SK-N-SH (cell line): ENCODE results near the gene LRIG1. TPM values are rescaled to one million over a fixed set of nuclear protein-coding genes. Genes with fewer than 3 reads are reported as not detected.

Experiments
- CTCF ChIA-PET: fragments of 300-600, 350-600 bp; formaldehyde crosslinking; extraction: SDS; loops from one replicate; lab custom pipeline; 2021; lab: Yijun Ruan, JAX
- POLR2A ChIA-PET: fragments of 350-600 bp; sonication (Branson Sonifier 250); formaldehyde crosslinking; extraction: SDS; loops from one replicate; lab custom pipeline; 2020; ENCODE audit warnings: antibody characterized with exemption, inconsistent platforms; lab: Yijun Ruan, JAX
- DNase-seq: peaks from one replicate; pipeline ENCODE4 v3.0.0; 2012
- H2AFZ ChIP-seq: fragments of 200-600 bp; sonication (generic); 2 replicates; pipeline ENCODE4 v1.8.1; 2016; ENCODE audit warnings: antibody characterized with exemption, mild to moderate bottlenecking, low read depth
- H3F3A ChIP-seq: fragments of 200-600 bp; sonication (generic); replicated peaks from 2 replicates; pipeline ENCODE3; 2016; ENCODE audit warnings: antibody characterized with exemption, mild to moderate bottlenecking; ENCODE audit not compliant: insufficient read depth
- H3K27ac ChIP-seq, 2 experiments: fragments of 200-500 bp in 1 of 2; fragments of 200-600 bp in 1 of 2; sonication (Bioruptor generic) in 1 of 2; sonication (generic), shearing (Covaris generic) in 1 of 2; 2 replicates each; pipeline versions ENCODE4 v1.5.1 to v1.6.1; 2014 to 2016; ENCODE audit warnings: low read depth in 2 of 2, inconsistent platforms in 1 of 2, low read length in 1 of 2, mild to moderate bottlenecking in 1 of 2, mixed read lengths in 1 of 2
- H3K27me3 ChIP-seq: fragments of 200-600 bp; sonication (generic), shearing (Covaris generic); 2 replicates; pipeline ENCODE4 v1.6.1; 2016; ENCODE audit warnings: mixed run types; ENCODE audit not compliant: insufficient read depth
- H3K36me3 ChIP-seq, 2 experiments: fragments of 200-500 bp in 1 of 2; fragments of 200-600 bp in 1 of 2; sonication (Bioruptor generic) in 1 of 2; sonication (generic) in 1 of 2; replicated peaks in 1 of 2; 2 replicates each; pipeline versions ENCODE3 to v1.5.1; 2014 to 2016; ENCODE audit warnings: low read length in 1 of 2, mild to moderate bottlenecking in 1 of 2; ENCODE audit not compliant: insufficient read depth in 2 of 2, control insufficient read depth in 1 of 2
- H3K4me1 ChIP-seq, 2 experiments: fragments of 200-500 bp in 1 of 2; fragments of 200-600 bp in 1 of 2; sonication (Bioruptor generic) in 1 of 2; sonication (generic), shearing (Covaris generic) in 1 of 2; 2 replicates each; pipeline versions ENCODE4 v1.5.1 to v1.6.1; 2014 to 2016; ENCODE audit warnings: low read depth in 1 of 2, low read length in 1 of 2, mixed run types in 1 of 2; ENCODE audit not compliant: insufficient read depth in 2 of 2, control insufficient read depth in 1 of 2
- H3K4me2 ChIP-seq: fragments of 200-600 bp; sonication (generic), shearing (Covaris generic); 2 replicates; pipeline ENCODE4 v1.6.1; 2017; ENCODE audit warnings: mixed run types
- H3K4me3 ChIP-seq, 2 experiments: fragments of 200-500 bp in 1 of 2; fragments of 200-600 bp in 1 of 2; sonication (Bioruptor generic) in 1 of 2; sonication (generic), shearing (Covaris generic) in 1 of 2; 2 replicates each; pipeline versions ENCODE4 v1.5.1 to v1.8.1; 2014 to 2016; ENCODE audit warnings: low read depth in 2 of 2, inconsistent platforms in 1 of 2, low read length in 1 of 2, mild to moderate bottlenecking in 1 of 2, mixed read lengths in 1 of 2, moderate library complexity in 1 of 2
- H3K79me2 ChIP-seq: fragments of 200-600 bp; sonication (generic); 2 replicates; pipeline ENCODE4 v1.8.1; 2017; ENCODE audit warnings: mild to moderate bottlenecking; ENCODE audit not compliant: insufficient read depth
- H3K9ac ChIP-seq: fragments of 200-600 bp; sonication (generic); 2 replicates; pipeline ENCODE4 v1.6.1; 2017; ENCODE audit warnings: mixed run types
- H3K9me2 ChIP-seq: fragments of 200-600 bp; sonication (generic); 2 replicates; pipeline ENCODE4 v1.6.1; 2017; ENCODE audit warnings: mixed run types
- H3K9me3 ChIP-seq: fragments of 200-600 bp; sonication (generic); 2 replicates; pipeline ENCODE4 v1.6.1; 2017; ENCODE audit warnings: mixed run types, mild to moderate bottlenecking, moderate library complexity
- H4K20me1 ChIP-seq: fragments of 200-600 bp; sonication (generic); 2 replicates; pipeline ENCODE4 v1.6.1; 2017; ENCODE audit warnings: mild to moderate bottlenecking, mixed run types; ENCODE audit not compliant: insufficient read depth
- CHD2 ChIP-seq: fragments of 150-350 bp; IDR thresholded peaks from 2 replicates; pipeline ENCODE4 v1.6.1; 2018; ENCODE audit warnings: low read length; ENCODE audit not compliant: partially characterized antibody
- FOSL2 ChIP-seq: IDR thresholded peaks from 2 replicates; pipeline ENCODE4 v1.4.0; 2012; ENCODE audit warnings: low read depth, mild to moderate bottlenecking, moderate library complexity, borderline replicate concordance
- FOXJ3 ChIP-seq: sonication (generic); formaldehyde crosslinking; IDR thresholded peaks from 2 replicates; pipeline ENCODE4 v1.5.1; 2020; ENCODE audit warnings: mild to moderate bottlenecking, missing genetic modification reagents
- GABPA ChIP-seq: IDR thresholded peaks from 2 replicates; pipeline ENCODE4 v1.4.0; 2012; ENCODE audit warnings: low read depth, mild to moderate bottlenecking
- IRF3 ChIP-seq: fragments of 150-350 bp; IDR thresholded peaks from 2 replicates; pipeline ENCODE4 v1.6.1; 2016; ENCODE audit warnings: mild to moderate bottlenecking, low read depth, low read length
- MAX ChIP-seq: IDR thresholded peaks from 2 replicates; pipeline ENCODE4 v1.4.0; 2012; ENCODE audit warnings: low read depth
- MEF2A ChIP-seq: IDR thresholded peaks from 2 replicates; pipeline ENCODE4 v1.4.0; 2012; ENCODE audit warnings: low read depth, borderline replicate concordance
- MXI1 ChIP-seq: IDR thresholded peaks from 2 replicates; pipeline ENCODE4 v1.6.1; 2012; ENCODE audit warnings: mild to moderate bottlenecking, low read depth, low read length, improper control_type of control experiment
- NFIC ChIP-seq: IDR thresholded peaks from 2 replicates; pipeline ENCODE4 v1.4.0; 2012; ENCODE audit warnings: borderline replicate concordance
- PBX3 ChIP-seq: IDR thresholded peaks from 2 replicates; pipeline ENCODE4; 2012
- POLR2AphosphoS5 ChIP-seq: IDR thresholded peaks from 2 replicates; pipeline ENCODE4 v1.6.1; 2012; ENCODE audit warnings: low read depth, low read length
- RAD21 ChIP-seq: IDR thresholded peaks from 2 replicates; pipeline ENCODE4 v1.6.1; 2012; ENCODE audit warnings: mild to moderate bottlenecking, low read length
- RCOR1 ChIP-seq: fragments of 150-350 bp; IDR thresholded peaks from 2 replicates; pipeline ENCODE4 v1.6.1; 2017; ENCODE audit warnings: antibody characterized with exemption, low read length
- RXRA ChIP-seq: IDR thresholded peaks from 2 replicates; pipeline ENCODE4 v1.4.0; 2012; ENCODE audit warnings: low read depth, mild to moderate bottlenecking, borderline replicate concordance
- SIN3A ChIP-seq: IDR thresholded peaks from 2 replicates; pipeline ENCODE4 v1.6.1; 2012; ENCODE audit warnings: low read depth, mild to moderate bottlenecking, low read length, moderate library complexity, borderline replicate concordance
- SMC3 ChIP-seq: IDR thresholded peaks from 2 replicates; pipeline ENCODE4 v1.6.1; 2012; ENCODE audit warnings: low read depth, low read length, improper control_type of control experiment
- TAF1 ChIP-seq: IDR thresholded peaks from 2 replicates; pipeline ENCODE4 v1.6.1; 2012; ENCODE audit warnings: low read depth, mild to moderate bottlenecking, low read length, moderate library complexity, borderline replicate concordance
- TCF12 ChIP-seq: IDR thresholded peaks from 2 replicates; pipeline ENCODE4 v1.4.0; 2012
- TEAD4 ChIP-seq: IDR thresholded peaks from 2 replicates; pipeline ENCODE4 v1.4.0; 2012; ENCODE audit warnings: mild to moderate bottlenecking, borderline replicate concordance; ENCODE audit not compliant: insufficient read depth
- USF1 ChIP-seq: IDR thresholded peaks from 2 replicates; pipeline ENCODE4 v1.4.0; 2012; ENCODE audit warnings: low read depth, borderline replicate concordance
- YY1 ChIP-seq: IDR thresholded peaks from 2 replicates; pipeline ENCODE4 v1.4.0; 2012; ENCODE audit warnings: low read depth, mild to moderate bottlenecking
- WGBS: methylation state at CpG from one replicate; pipeline ENCODE4 v1.1.6; 2017; ENCODE audit warnings: low lambda C conversion rate; 5-methylcytosine and 5-hydroxymethylcytosine counted together
- polyA plus RNA-seq, 3 experiments: library from polyadenylated mRNA; depleted of rRNA; stranded (reverse); fragments of >200 nt; gene quantifications; 2 replicates each; pipeline ENCODE4 v1.2.3, GENCODE V29; 2012
- TF ChIP-seq, protein P1 (sequence below): fragments of 150-350 bp; IDR thresholded peaks from 2 replicates; pipeline ENCODE4 v1.6.1; 2017; ENCODE audit warnings: antibody characterized with exemption, low read length, low read depth, borderline replicate concordance

LRIG1 gene
- polyA plus RNA-seq, 1 of the 3 experiments (the other 2 are of a cell fraction): 1.7 TPM

- TF ChIP-seq TAF1: no peak
Measured at GRCh38 chr3:66534304-66534845, 33.6 kb upstream of the LRIG1 start (continued).

GRCh38 chr3:66532613-66533012 lies 31.8 kb upstream of the LRIG1 start:
- H3K79me2 ChIP-seq: no peaks in the 10 kb centered on the region
- TF ChIP-seq MAX: no peak
- TF ChIP-seq NFIC: no peak
- no peak for TF ChIP-seq TEAD4
- no peak for TF ChIP-seq USF1
- TF ChIP-seq CHD2: no peak
- no peak for TF ChIP-seq TAF1
- TF ChIP-seq FOSL2: no peak
- no peak for TF ChIP-seq RCOR1
- TF ChIP-seq YY1: no peak
- TF ChIP-seq MXI1: no peak
- TF ChIP-seq, protein P1, sequence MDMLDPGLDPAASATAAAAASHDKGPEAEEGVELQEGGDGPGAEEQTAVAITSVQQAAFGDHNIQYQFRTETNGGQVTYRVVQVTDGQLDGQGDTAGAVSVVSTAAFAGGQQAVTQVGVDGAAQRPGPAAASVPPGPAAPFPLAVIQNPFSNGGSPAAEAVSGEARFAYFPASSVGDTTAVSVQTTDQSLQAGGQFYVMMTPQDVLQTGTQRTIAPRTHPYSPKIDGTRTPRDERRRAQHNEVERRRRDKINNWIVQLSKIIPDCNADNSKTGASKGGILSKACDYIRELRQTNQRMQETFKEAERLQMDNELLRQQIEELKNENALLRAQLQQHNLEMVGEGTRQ: no peak
- TF ChIP-seq RXRA: no peak
- no peak for TF ChIP-seq GABPA
- TF ChIP-seq RAD21: no peak
- no peak for TF ChIP-seq TCF12
- TF ChIP-seq, all 33 proteins: peak for 0
- H3K4me2 ChIP-seq: no peak overlapping the region
- no peaks in the 10 kb centered on the region for H4K20me1 ChIP-seq
- no peaks in the 10 kb centered on the region for H3K36me3 ChIP-seq
- H3F3A ChIP-seq: no peaks in the 10 kb centered on the region
- ChIA-PET POLR2A (no interaction called here), CTCF (interaction anchor here (1.0 kb wide), 1 partner anchor 124 kb away, joined by 3 read pairs; no protein-coding TSS in a partner anchor)
- no peak for DNase-seq
- no peak overlapping the region for H3K4me3 ChIP-seq
- WGBS: 54% methylated on average over 1 of the region's 1 CpG
- no peaks in the 10 kb centered on the region for H3K9me3 ChIP-seq
- H3K4me1 ChIP-seq: no peaks in the 10 kb centered on the region
- H3K27me3 ChIP-seq: no peaks in the 10 kb centered on the region
- H3K27ac ChIP-seq: no peak overlapping the region
- H3K9me2 ChIP-seq: no peaks in the 10 kb centered on the region
- H3K9ac ChIP-seq: no peak overlapping the region
- no peak overlapping the region for H2AFZ ChIP-seq

- TF ChIP-seq SIN3A (no peak), MAX (no peak), POLR2AphosphoS5 (no peak), GABPA (no peak), MEF2A (no peak), IRF3 (no peak), FOXJ3 (no peak), PBX3 (no peak), SMC3 (no peak)
- Histone ChIP-seq H4K20me1 (no peaks in the 10 kb centered on the region), H2AFZ (no peak overlapping the region), H3K9ac (no peak overlapping the region), H3K4me3 (no peak overlapping the region), H3F3A (no peaks in the 10 kb centered on the region), H3K4me1 (no peaks in the 10 kb centered on the region), H3K4me2 (no peak overlapping the region), H3K9me3 (no peaks in the 10 kb centered on the region), H3K27me3 (no peaks in the 10 kb centered on the region), H3K9me2 (no peaks in the 10 kb centered on the region), H3K79me2 (no peaks in the 10 kb centered on the region), H3K36me3 (no peaks in the 10 kb centered on the region), H3K27ac (no peak overlapping the region)
- POLR2A ChIA-PET: no interaction called here
- no peak for DNase-seq
- CTCF ChIA-PET: interaction anchor here (1.0 kb wide), 1 partner anchor 124 kb away, joined by 3 read pairs; no protein-coding TSS in a partner anchor
- 6% methylated on average over 1 of the region's 1 CpG for WGBS
Measured at GRCh38 chr3:66532160-66532587, 31.4 kb upstream of the LRIG1 start.
